HG03064 (cell line): ENCODE data around the gene PLEKHM3.
A peak's percentile ranks its signal among the peaks of the same experiment; 100 is the strongest.
"Not testable (repeated sequence)": the region's sequence is repeated elsewhere in the genome, so short reads cannot be mapped to it uniquely, and the experiment has no call there.

Experiments used
- ATAC-seq: cut with Tn5 transposase; IDR thresholded peaks from one replicate; pipeline ENCODE4 v1.9.1; 2021; ENCODE audit warnings: low read depth; ENCODE audit not compliant: unreplicated experiment

PLEKHM3 gene

DNA sequence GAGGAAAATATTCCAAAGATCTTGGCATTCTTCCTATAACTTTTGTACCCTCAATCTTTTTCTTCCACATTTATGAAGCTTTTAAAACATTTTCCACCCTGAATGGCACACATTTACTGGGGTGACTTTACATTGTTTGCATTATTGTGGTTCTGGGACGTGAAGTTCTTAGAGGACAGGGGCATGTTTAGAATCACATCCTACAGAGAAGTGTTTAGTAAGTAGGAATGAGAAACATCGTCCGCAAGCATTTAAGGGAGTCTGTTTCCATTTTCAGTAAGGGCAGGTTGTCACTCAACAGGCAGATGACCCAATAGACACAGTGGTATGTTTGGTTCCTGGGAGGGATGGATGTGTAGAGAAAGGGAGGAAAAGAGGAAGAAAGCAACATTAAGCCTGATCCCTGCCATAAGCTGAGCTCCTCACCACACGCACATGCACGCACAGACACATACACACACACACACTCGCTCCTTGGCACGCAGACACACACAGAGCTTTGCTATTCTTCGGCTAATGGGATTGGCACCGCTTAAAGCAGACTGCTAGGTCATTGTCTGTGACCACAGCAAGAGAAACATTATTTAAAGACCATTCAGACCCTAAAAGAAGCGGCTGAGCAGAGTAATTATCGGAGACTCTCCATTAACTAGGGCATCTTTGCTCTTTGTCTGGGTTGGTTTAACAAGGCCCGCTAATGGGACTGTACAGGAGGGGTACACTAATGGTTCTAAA is 14.2 kb upstream of the PLEKHM3 start:
- no peak for ATAC-seq

DNA sequence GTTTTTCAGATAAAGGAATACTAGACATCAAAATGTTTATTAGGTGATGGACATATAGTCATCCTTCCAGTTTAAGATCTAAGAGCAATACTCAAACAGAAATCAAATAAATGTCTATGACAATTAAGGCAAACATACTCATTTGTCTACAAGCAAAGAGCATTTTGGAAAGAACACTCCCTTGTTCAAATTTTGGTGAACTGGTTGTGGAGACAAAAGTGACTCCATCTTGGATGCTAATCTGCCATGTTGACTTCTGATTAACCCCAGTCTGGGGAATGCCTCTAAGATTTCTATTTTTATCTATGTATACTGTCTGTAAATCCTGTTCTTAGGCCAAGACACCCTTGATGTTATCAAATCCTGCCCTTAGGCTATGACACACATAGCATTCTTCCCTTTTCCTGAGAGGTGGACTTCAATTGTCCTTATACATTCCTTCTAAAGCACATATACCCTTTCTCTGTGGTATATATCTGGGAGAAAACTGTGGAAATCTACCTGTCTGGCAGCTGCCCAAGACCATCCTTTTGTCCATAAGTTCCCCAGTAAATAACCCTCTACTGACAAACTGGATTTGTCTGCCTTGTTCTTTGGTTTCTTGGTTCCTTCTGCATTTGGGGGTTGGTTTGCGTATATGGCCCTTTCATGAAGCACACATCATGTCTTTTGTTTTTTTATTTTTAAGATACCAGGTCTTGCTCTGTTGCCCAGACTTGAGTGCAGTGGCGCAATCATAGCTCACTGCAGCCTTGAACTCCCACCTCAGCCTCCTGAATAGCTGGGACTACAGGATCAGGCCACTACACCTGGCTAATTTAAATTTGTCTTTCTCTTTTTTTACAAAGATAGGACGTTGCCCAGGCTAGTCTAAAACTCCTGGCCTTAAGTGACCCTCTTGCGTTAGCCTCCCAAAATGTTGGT is 12.5 kb upstream of the PLEKHM3 start:
- no peak for ATAC-seq

DNA sequence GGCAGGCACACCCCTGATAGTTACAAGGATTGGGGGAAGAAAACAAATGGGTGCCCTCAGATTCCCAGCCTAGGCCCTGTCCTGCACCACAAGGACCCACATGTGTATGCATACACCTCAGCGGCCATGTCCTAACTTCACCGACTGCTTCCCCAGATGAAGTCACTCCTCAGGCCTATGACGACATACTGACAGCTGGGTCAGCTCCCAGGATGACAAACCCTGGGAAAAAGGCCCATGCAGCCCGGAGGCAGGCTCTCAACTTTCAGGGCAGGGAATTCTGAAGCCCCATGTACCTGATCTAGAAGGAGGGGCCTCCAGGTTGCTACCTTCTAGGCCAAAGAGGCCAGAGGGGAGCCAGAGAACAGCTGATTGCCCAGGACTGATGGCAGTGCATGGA is 11.0 kb upstream of the PLEKHM3 start:
- no peak for ATAC-seq

DNA sequence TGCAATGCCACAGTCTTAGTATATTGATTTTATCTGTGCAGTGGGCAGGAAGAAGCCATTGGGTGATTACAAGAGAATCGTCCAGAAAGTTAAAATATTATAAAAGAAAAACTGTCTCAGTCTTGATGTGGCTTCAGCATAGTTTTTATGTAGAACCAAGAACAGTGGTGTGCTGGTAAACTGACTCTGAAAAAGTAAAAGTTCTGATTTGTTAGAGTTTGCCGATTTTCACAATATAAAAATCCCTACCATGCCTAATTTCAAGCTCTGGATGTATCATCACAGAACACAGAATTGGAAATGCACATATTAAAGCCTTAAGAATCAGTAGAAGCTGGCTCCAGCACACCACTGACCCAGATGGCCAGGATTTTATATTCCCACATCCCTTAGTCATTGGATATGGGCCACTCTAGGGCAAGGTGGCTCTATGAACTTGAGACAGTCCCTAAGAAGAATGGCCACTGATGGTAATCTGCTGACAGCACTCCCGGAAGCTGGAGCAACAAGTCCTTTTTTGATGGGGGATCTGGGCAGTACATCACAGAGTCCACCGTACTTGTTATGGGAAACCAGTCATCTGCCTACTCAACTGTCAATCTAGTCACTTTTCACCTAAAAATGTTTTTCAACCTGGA is 9.3 kb upstream of the PLEKHM3 start:
- no peak for ATAC-seq

DNA sequence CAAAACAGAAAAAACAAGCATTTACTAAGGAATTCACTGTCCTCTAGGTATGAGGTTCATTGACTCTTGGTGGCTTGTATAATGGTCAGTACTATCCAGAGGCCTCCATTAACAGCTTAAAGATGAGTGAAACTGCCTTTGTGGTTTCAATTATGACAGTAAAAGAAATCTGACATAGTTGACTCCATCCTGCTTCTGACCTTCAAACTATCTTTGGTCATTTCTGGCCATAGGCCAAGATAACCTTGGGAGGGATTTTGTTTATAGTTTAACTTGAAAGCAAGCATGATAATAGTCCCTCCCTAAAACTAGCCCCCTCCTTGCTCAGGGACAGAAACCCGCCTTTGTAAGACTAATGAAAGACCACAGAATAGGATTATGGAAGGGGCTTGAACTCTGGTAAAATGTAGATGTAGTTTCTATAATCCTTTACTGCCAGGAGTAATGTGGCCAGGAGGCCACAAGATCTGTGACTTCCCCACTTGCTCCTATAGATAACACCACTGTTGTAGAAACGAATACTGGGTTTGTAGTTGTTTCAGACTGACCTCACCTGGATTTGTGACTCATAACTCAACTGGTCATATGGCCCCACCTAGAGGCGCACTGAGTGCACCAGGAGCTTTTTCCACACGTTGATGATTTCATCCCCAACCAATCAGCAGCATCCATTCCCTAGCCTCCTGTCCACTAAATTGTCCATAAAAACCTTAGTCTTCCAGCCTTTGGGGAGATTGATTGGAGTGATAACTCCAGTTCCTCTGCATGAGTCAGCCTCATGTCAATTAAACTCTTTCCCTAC is 8.6 kb upstream of the PLEKHM3 start:
- ATAC-seq = peak; percentile 77

DNA sequence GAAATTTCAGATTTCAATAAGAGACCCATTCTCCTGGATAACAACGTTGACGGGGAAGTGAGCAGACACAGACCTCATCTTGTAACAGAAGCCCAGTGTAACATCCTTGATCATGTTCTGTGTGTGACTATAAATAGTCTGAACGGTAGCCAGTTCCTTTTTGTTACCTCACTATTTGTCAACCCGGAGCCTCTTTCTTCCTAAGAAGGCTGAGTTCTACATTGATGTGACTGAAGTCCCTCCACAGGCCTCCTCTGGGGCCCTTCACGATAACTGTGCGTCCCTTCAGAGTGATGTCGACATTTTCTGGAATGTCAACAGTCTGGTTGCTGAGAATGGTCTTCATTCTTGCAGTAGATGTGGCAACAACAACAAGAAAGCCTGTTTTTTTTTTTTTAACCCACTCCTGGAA is 6.3 kb upstream of the PLEKHM3 start:
- no peak for ATAC-seq

DNA sequence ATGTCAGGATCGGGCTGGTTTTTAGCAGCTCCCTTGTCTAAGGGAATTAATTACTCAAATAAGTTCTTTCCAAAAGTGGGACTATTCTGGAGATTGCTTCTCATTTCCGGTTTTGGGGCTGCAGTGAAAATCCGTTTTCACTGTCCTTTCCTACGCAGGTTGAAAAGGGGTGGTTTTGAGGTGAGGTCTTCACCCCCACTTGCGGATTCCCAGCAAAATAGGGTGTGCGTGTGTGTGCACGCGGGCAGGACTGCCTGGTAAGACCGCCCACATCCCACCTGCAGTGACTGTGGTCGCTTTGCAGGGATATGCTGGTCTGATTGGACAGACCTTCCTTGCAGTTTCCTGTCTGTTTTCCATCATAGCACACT is 472 bp upstream of the PLEKHM3 start:
- peak; percentile 25 for ATAC-seq

DNA sequence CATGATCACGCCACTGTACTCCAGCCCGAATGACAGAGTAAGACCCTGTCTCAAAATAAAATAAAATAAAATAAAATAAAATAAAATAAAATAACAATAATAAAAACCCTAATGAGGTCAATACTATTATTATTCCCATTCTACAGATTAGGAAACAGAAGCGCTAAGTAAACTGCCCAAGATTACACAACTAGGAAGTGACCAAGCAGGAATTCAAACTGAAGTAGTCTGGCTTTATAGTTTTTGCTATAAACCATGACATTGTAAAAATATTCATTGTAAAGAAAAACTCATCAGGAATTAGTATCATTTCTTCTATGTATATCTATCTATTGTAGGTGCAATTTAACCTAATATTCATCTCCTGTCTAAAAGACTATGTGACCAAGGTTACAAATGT is 1.2 kb downstream of the PLEKHM3 start:
- no peak for ATAC-seq

DNA sequence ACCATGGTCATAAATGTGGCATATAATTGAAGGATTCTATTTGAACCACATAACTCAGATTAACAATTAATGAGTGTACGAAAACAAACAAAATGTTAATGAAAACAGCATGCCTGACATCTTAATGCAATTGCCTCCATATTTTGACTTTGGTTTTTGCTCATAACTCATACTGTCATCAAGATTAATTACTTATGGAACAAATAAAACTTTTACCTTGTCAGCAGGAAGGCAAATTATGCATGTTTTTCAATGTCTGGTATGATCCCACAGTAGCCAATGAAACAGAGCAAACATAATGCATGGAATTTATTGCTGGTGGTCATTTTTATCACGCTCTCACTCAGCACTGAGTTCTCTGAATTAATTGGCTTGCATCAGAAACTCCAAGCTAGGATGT is 5.1 kb downstream of the PLEKHM3 start:
- ATAC-seq = no peak

DNA sequence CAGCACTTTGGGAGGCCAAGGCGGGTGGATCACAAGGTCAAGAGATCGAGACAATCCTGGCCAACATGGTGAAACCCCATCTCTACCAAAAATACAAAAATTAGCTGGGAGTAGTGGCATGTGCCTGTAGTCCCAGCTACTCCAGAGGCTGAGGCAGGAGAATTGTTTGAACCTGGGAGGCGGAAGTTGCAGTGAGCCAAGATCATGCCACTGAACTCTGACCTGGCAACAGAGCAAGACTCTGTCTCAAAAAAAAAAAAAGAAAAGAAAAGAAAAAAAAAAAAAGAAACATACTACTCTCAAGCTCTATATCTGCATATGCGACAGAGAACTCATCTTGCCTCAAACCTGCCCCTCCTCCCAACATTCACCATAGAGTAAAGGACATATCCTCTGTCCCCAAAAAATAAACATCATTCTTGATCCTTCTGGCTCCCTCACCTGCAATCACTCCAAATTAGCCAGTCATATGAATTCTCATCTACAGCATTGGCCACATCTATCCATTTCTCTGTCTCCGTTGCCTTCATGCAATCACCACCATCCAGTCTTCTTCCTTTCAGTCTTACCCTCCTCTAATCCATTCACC is 7.1 kb downstream of the PLEKHM3 start:
- ATAC-seq = not testable (repeated sequence)

DNA sequence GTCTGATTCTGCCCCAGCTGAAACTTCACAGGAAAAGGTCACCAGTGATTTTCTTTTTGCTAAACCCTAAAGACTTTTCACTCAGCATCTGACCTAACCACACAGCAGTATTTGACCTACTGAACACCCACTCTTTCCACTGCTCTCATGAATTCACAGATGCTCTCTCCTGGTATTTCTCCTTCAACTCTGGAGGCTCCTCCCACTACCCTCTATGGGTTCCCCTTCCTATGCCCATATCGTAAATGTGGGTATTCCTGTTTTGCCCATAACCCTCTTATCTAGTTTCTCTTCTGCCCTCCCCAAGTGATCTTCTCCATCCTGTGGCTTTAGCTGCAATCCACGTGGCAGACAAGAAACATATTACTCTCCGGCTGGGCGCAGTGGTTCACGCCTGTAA is 7.6 kb downstream of the PLEKHM3 start:
- no peak for ATAC-seq

DNA sequence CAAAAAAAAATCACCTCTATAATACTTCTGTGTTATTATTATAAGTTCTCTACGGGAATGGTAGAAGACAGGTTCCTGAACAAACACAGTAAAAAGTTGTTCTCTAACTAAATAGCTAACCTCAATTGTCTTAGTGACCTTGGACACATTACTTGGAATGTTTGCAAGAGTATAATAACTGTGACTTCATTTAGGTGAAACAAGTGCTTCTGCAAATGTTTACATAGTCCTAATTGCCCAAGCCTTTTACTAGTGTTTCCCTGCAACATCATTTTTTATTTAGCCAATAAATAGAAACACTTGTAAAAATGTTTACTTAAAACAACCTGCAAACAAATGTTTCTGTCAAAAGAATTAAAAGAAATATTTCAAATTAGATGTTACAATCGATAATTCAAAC is 9.9 kb downstream of the PLEKHM3 start:
- ATAC-seq = no peak

DNA sequence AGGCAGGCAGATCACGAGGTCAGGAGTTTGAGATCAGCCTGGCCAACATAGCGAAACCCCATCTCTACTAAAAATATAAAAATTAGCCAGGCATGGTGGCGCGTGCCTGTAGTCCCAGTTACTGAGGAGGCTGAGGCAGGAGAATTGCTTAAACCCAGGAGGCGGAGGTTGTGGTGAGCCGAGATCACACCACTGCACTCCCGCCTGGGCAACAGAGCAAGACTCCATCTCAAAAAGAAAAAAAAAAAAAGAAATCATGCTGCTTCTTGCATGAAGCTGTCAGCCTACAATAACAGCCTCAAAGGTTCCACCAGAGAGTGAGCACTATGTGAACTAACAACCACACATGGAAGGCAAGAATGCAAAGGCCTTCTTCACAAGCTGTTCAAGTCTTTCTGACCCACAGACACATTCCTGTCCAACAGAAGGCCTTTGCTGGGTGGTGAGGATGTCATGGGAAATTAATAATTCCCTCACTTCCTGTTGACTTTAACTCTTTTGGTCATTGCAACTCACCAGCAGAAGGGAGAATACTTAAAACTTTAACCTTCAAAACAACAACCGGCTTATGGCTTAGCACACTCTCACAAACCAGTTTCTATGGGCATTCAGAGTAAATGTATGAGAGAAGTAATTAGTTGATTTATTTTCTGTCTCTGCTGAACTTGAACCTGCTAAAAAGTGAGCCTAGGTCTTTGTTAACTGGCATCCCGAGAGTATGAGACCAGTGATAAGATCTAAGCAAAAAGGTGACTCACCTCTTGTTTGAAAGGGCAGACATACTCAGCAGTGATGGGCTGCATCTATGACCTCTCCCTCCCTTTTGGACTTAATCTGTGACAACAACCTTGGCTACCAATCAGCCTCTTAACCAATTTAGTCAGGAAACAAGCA is 11.8 kb downstream of the PLEKHM3 start:
- ATAC-seq = no peak

DNA sequence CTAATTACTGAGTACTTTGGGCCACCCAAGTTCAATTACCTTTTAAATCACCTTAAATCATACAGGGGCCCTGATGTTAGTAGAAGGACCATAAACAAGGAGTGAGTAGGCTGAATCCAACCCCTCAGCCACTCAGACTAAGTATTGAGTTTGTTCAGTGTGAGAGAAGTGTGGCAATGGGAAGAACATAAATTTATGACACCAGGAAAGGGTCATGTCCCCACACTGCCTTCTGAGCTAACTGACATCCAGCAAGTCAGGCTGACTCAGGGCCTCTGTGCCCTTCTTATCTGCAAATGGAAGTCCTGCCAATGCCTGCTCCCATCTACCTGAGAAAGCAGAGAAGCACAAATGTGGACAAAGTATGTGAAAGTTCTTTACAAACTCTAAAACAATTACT is 12.9 kb downstream of the PLEKHM3 start:
- no peak for ATAC-seq

DNA sequence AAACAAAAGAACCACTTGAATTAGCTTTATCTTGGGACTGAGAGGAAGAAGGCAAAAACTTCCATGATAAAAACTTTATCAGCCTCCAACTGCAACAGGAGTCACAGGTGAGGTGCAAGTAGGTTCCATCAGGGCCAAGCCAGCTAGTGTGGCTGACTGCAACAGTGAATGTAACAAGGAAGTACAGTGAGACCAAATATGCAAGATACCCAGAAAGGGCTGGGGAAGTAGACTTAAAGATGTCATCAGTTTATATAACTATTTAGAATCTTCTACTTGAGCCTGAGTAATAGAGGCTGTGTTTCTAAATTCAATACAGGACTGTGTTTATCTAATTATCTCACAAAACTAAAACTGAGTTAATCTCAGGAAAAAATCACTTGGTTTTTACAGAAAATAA is 14.8 kb downstream of the PLEKHM3 start:
- no peak for ATAC-seq

DNA sequence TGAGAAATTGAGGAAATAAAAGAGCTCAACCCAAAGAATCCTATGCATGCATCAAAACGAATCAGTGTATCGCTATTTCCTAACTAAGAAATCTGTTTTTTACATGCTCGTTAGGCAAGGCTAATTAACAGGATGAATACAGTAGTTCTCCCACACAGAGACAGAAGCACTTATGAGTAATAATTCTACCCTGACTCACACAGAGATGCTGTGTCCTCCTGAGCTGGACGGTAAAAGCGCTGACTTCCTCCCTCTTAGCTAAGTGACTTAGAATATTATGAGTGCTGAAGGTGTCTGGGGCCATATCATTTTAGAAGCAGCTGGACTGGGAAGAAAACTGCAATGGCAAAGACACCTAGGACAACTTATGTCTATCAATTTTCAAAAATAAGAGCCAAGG is 18.5 kb downstream of the PLEKHM3 start:
- ATAC-seq = no peak

DNA sequence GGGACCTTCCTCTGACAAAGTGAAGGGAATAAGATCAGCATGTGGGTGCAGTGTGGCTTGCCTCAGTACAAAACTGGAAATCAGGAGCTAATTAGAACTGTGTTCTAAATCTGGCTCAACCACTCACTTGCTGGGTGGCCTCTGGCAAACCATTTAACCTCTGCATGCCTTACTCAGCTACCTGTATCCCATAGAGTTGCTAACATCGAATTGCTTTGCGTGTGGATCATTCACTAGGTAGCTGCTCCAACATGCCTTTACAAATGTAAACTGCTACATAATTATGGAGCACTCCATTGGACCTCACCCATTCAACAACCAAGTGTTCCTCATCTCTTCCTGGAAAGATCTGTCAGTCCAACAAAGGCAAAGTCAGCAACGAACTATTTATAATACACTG is 19.0 kb downstream of the PLEKHM3 start:
- no peak for ATAC-seq

DNA sequence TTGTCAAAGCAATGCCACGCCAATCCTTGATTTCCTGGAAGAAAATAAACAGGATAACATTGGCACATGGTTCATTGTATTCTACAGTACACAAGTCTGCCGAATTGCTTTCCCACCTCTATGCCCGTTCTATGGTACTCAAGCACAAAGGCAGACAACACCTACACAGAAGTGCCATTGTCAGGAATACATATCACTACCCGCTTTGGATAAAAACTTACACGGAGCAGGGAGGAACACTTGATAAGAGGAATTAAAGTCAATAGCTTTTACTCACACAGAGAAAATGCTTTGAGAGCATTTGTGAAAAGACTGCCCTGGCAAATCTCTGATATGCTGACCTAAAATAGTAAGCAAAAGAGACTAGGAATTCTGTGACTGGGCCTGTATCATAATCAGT is 23.4 kb downstream of the PLEKHM3 start:
- no peak for ATAC-seq

DNA sequence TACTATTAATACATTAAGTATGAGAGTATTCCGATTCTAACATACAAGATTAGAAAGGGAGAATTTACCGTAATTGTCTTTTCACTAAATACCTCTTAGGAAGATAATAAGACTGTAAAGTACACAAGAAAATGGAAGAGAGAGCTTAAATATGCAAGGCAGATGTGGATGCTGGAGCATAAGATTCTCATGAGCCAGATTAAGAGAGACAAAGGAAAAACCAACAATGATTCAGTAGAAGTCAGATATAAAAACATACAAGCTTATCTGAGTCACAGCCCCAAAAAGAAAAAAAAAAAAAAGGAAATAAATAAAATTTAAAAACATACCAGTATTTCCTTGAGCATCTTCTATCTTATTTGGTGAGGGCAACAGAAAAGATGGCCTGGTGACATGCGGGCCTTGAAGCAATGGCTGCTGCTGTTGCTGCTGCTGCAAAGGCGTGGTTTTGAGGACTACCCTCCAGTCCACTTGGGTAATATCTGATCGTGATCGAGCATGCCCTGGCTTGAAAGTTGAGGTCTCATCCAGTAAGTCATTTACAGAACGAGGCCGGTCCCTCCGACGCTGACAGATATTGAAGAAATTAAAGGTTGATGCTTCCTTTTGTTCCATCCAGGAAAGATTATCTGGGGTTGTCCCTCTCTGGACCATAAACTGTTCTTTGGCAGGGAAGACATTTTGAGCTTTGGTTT is 24.5 kb downstream of the PLEKHM3 start:
- no peak for ATAC-seq
